KOPT-K1 (cell line): ENCODE data around the gene RAB3GAP2.
"Not testable (repeated sequence)": the region's sequence is repeated elsewhere in the genome, so short reads cannot be mapped to it uniquely, and the experiment has no call there.

ENCODE experiments used
- H3K27ac ChIP-seq: fragments of 200-600 bp; sonication (generic); 2 replicates; pipeline ENCODE4 v1.5.1; 2016; ENCODE audit warnings: antibody characterized with exemption, mild to moderate bottlenecking, low read depth, low read length; ENCODE audit not compliant: poor library complexity, severe bottlenecking
- H3K36me3 ChIP-seq: fragments of 200-600 bp; sonication (generic); 2 replicates; pipeline ENCODE4 v1.5.1; 2017; ENCODE audit warnings: antibody characterized with exemption, mild to moderate bottlenecking, low read length, moderate library complexity; ENCODE audit not compliant: insufficient read depth
- H3K9me3 ChIP-seq: fragments of 200-600 bp; sonication (generic); 2 replicates; pipeline ENCODE4 v1.5.1; 2017; ENCODE audit warnings: antibody characterized with exemption, low read length, mild to moderate bottlenecking; ENCODE audit not compliant: insufficient read depth, poor library complexity, severe bottlenecking

RAB3GAP2 gene

GRCh38 chr1:220129479-220130210, 142.6 kb downstream of the RAB3GAP2 start:
- H3K27ac ChIP-seq, result no peak overlapping the region
- peaks cover 90% of the 10 kb centered on the region for H3K36me3 ChIP-seq

GRCh38 chr1:220127076-220127475, 145.2 kb downstream of the RAB3GAP2 start:
- H3K9me3 ChIP-seq, result no peaks in the 10 kb centered on the region
- peaks cover 64% of the 10 kb centered on the region for H3K36me3 ChIP-seq
- H3K27ac ChIP-seq, result no peak overlapping the region

More at GRCh38 chr1:220129479-220130210, 142.6 kb downstream of the RAB3GAP2 start:
- H3K9me3 ChIP-seq, result no peaks in the 10 kb centered on the region

- no peak overlapping the region for H3K27ac ChIP-seq
- H3K36me3 ChIP-seq, result peaks cover 52% of the 10 kb centered on the region
- H3K9me3 ChIP-seq, result no peaks in the 10 kb centered on the region
These were observed 147.7 kb downstream of the RAB3GAP2 start for GRCh38 chr1:220124542-220124941.

DNA sequence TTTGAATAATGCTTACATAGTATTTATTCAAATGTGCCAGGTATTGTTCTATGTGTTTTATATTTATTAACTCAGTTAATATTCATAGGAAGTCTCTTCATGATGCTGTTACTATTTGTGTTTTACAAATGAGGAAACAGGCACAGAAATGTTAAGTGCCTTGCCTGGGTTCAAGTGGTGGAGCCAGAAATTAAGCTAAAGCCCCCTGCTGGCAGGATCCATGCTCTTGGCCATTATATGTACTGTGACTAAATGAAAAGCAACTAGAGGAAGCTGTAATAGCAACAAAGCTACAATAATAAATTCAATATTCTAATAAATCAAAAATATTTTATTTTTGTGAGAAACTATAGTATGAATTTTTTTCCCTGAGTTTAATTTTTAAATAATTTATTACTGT, 148.4 kb downstream of the RAB3GAP2 start:
- peaks cover 48% of the 10 kb centered on the region for H3K36me3 ChIP-seq
- no peak overlapping the region for H3K27ac ChIP-seq
- H3K9me3 ChIP-seq, result no peaks in the 10 kb centered on the region

GRCh38 chr1:220123066-220123465, 149.2 kb downstream of the RAB3GAP2 start:
- no peaks in the 10 kb centered on the region for H3K9me3 ChIP-seq
- peaks cover 47% of the 10 kb centered on the region for H3K36me3 ChIP-seq
- H3K27ac ChIP-seq, result no peak overlapping the region

- peaks cover 46% of the 10 kb centered on the region for H3K36me3 ChIP-seq
- no peak overlapping the region for H3K27ac ChIP-seq
- no peaks in the 10 kb centered on the region for H3K9me3 ChIP-seq
These were observed 150.3 kb downstream of the RAB3GAP2 start for GRCh38 chr1:220121791-220122530.

DNA sequence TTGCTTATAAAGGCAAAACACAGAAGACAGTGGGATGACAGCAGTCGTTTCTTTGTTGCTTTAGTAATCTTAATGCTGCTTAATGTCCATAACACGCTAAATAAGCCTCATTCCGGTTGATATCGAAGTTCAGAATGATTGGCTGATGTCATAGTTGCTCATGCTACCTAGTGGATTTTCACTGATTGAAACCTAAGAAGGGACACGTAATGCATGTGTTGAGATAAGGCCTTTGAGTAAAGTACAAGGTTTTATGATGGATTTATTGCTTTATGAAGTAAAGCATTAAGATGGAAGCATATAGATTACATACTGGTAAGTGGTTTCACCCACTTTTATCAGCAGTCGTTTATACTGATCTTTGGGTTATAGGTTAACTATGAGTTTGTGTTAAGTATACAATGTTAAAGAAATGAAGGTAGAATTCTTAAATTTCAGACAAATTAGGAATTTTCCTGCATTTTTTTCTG, 153.2 kb downstream of the RAB3GAP2 start:
- Histone ChIP-seq H3K36me3 (peaks cover 56% of the 10 kb centered on the region), H3K9me3 (no peaks in the 10 kb centered on the region), H3K27ac (no peak overlapping the region)

GRCh38 chr1:220113136-220113695, 159.0 kb downstream of the RAB3GAP2 start:
- no peaks in the 10 kb centered on the region for H3K9me3 ChIP-seq
- no peak overlapping the region for H3K27ac ChIP-seq

GRCh38 chr1:220112600-220112999, 159.7 kb downstream of the RAB3GAP2 start:
- not testable (repeated sequence) for H3K9me3 ChIP-seq, H3K27ac ChIP-seq
- H3K36me3 ChIP-seq, result peaks cover 86% of the 10 kb centered on the region

More at GRCh38 chr1:220113136-220113695, 159.0 kb downstream of the RAB3GAP2 start:
- H3K36me3 ChIP-seq, result peaks cover 88% of the 10 kb centered on the region

- not testable (repeated sequence) for H3K27ac ChIP-seq, H3K9me3 ChIP-seq
- peaks cover 87% of the 10 kb centered on the region for H3K36me3 ChIP-seq
These were observed 161.8 kb downstream of the RAB3GAP2 start for GRCh38 chr1:220110473-220110872.

- peaks cover 85% of the 10 kb centered on the region for H3K36me3 ChIP-seq
- H3K9me3 ChIP-seq, result no peaks in the 10 kb centered on the region
- no peak overlapping the region for H3K27ac ChIP-seq
These were observed 172.4 kb downstream of the RAB3GAP2 start for GRCh38 chr1:220099826-220100225.
